GM18867 (cell line): Measurements from ENCODE around the gene AGPAT2.

ENCODE experiments used
- ATAC-seq: cut with Tn5 transposase; IDR thresholded peaks from one replicate; pipeline ENCODE4 v1.9.1; 2021; ENCODE audit warnings: mild to moderate bottlenecking, moderate library complexity; ENCODE audit not compliant: unreplicated experiment

Gene AGPAT2

GRCh38 chr9:136686794-136687711 lies at the start of gene AGPAT2:
Gene AGPAT2, minus strand, starts transcription at chr9:136687457. Its CDS starts 100 bp downstream, at chr9:136687357.
- peak; percentile 61 for ATAC-seq

- ATAC-seq: no peak
These were observed 48.7 kb upstream of the AGPAT2 start for GRCh38 chr9:136735812-136736480.

GRCh38 chr9:136734837-136735496 lies 47.7 kb upstream of the AGPAT2 start:
- no peak for ATAC-seq

GRCh38 chr9:136733611-136734010 lies 46.4 kb upstream of the AGPAT2 start:
- ATAC-seq: no peak

- ATAC-seq: no peak
These were observed 45.4 kb upstream of the AGPAT2 start for GRCh38 chr9:136732444-136733178.

- ATAC-seq: no peak
These were observed 42.7 kb upstream of the AGPAT2 start for GRCh38 chr9:136729926-136730325.

GRCh38 chr9:136729144-136729543 lies 41.9 kb upstream of the AGPAT2 start:
- no peak for ATAC-seq

GRCh38 chr9:136728548-136729123 lies 41.4 kb upstream of the AGPAT2 start:
- peak; percentile 16 for ATAC-seq

- ATAC-seq: peak; percentile 72
These were observed 40.9 kb upstream of the AGPAT2 start for GRCh38 chr9:136728080-136728547.

GRCh38 chr9:136726631-136727191 lies 39.5 kb upstream of the AGPAT2 start:
- ATAC-seq: no peak

- ATAC-seq: no peak
These were observed 38.9 kb upstream of the AGPAT2 start for GRCh38 chr9:136726118-136726517.

- no peak for ATAC-seq
These were observed 38.4 kb upstream of the AGPAT2 start for GRCh38 chr9:136725612-136726011.

- no peak for ATAC-seq
These were observed 37.5 kb upstream of the AGPAT2 start for GRCh38 chr9:136724772-136725171.

- no peak for ATAC-seq
These were observed 36.7 kb upstream of the AGPAT2 start for GRCh38 chr9:136723989-136724388.

GRCh38 chr9:136723362-136723976 lies 36.2 kb upstream of the AGPAT2 start:
- ATAC-seq: no peak

GRCh38 chr9:136722969-136723356 lies 35.7 kb upstream of the AGPAT2 start:
- ATAC-seq: no peak

- no peak for ATAC-seq
These were observed 35.1 kb upstream of the AGPAT2 start for GRCh38 chr9:136722093-136722968.

GRCh38 chr9:136721339-136722092 lies 34.3 kb upstream of the AGPAT2 start:
- ATAC-seq: no peak
